ENCODE measurements around the gene ADIPOR2. TPM values are rescaled to one million over a fixed set of nuclear protein-coding genes. Genes with fewer than 3 reads are reported as not detected.

The ADIPOR2 gene
- total and polyA plus RNA-seq, 8 donors = 2.9 to 185 (median 26.9) TPM

GRCh38 chr12:1828856-1829255 lies 138.0 kb downstream of the ADIPOR2 start:
- Histone ChIP-seq H3K36me3 (no peaks in the 10 kb centered on the region), H3K27me3 (peaks cover 0 to 93% (median 14%) of the 10 kb centered on the region in 3 donors), H3K9me3 (no peaks in the 10 kb centered on the region), H3K4me3 (no peak overlapping the region), H3K4me1 (peaks cover 0 to 15% (median 14%) of the 10 kb centered on the region in 4 donors), H3K27ac (no peak overlapping the region)
- intact Hi-C loops (cut with DNase I; ENCODE audit: low total_unique reads) = loop anchor here (10.0 kb wide), 1 partner anchor 86 kb away; the partner anchor contains the start of gene CACNA2D4
- DNase-seq = no peak
- 82 to 90% (median 87%) methylated on average over 16 of the region's 16 CpGs for WGBS, 5 donors
- TF ChIP-seq CTCF (IDR thresholded peaks at IDR 0.05) (no peak), POLR2AphosphoS5 (IDR thresholded peaks at IDR 0.05) (no peak), POLR2A (IDR thresholded peaks at IDR 0.05) (no peak), EP300 (IDR thresholded peaks at IDR 0.05) (no peak)

DNA sequence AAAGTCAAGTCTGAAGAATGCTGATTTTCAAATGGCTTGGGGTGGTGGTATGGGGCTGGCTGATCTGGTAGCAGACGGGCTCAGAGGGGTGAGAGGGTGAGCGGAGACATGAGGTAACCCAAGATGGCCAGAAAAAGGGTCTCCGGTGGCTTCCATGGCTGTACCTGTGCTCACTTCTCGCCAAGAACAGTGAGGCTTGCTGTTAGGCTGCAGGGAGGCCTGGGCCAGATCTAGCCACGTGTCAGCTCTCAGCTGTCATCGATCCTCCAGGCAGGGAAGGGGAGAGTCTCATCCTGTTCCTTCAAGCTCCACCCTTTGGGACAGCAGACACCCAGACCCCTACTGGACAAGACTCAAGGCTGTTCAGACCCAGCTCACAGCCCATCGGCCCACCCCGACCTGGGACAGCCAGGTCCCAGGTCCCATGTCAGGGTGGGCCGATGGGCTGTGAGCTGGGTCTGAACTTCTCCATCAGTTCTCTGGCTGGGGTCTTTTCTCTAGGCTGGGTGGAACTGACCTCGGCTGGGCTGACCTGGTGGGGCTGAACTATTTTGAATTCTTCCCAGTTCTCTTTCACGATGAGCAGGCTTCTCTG lies 138.5 kb downstream of the ADIPOR2 start:
- 70 to 79% (median 74%) methylated on average over 7 to 11 of the region's 11 CpGs for WGBS, 5 donors
- peaks cover 0 to 93% (median 14%) of the 10 kb centered on the region in 3 donors for H3K27me3 ChIP-seq
- H3K4me1 ChIP-seq = peaks cover 0 to 15% (median 14%) of the 10 kb centered on the region in 4 donors
- H3K27ac ChIP-seq = no peak overlapping the region
- H3K4me3 ChIP-seq = no peak overlapping the region
- DNase-seq = no peak
- intact Hi-C loops (cut with DNase I; ENCODE audit: low total_unique reads) = loop anchor here (10.0 kb wide), 1 partner anchor 85 kb away; the partner anchor contains the start of gene CACNA2D4
- no peaks in the 10 kb centered on the region for H3K9me3 ChIP-seq
- TF ChIP-seq POLR2A (IDR thresholded peaks at IDR 0.05) = no peak
- no peak for TF ChIP-seq POLR2AphosphoS5 (IDR thresholded peaks at IDR 0.05)
- TF ChIP-seq CTCF (IDR thresholded peaks at IDR 0.05) = no peak
- TF ChIP-seq EP300 (IDR thresholded peaks at IDR 0.05) = no peak
- no peaks in the 10 kb centered on the region for H3K36me3 ChIP-seq

- intact Hi-C loops (cut with DNase I; ENCODE audit: low total_unique reads) = no loop called here
- DNase-seq = no peak
- 19 to 24% (median 23%) methylated on average over 3 of the region's 3 CpGs for WGBS, 5 donors
Observed at GRCh38 chr12:1830401-1830845, 139.6 kb downstream of the ADIPOR2 start.

More at GRCh38 chr12:1830401-1830845, 139.6 kb downstream of the ADIPOR2 start:
- H3K4me3 ChIP-seq = no peak overlapping the region
- H3K4me1 ChIP-seq = peaks cover 0 to 15% (median 14%) of the 10 kb centered on the region in 4 donors
- TF ChIP-seq CTCF (IDR thresholded peaks at IDR 0.05) (no peak), POLR2A (IDR thresholded peaks at IDR 0.05) (no peak), EP300 (IDR thresholded peaks at IDR 0.05) (no peak), POLR2AphosphoS5 (IDR thresholded peaks at IDR 0.05) (no peak)
- H3K36me3 ChIP-seq = no peaks in the 10 kb centered on the region
- no peaks in the 10 kb centered on the region for H3K9me3 ChIP-seq
- H3K27me3 ChIP-seq = peaks cover 0 to 92% (median 16%) of the 10 kb centered on the region in 3 donors
- no peak overlapping the region for H3K27ac ChIP-seq

Data from stomach (tissue), 9 donors.